Measurements from ENCODE around the gene CCDC185.

Gene CCDC185

DNA sequence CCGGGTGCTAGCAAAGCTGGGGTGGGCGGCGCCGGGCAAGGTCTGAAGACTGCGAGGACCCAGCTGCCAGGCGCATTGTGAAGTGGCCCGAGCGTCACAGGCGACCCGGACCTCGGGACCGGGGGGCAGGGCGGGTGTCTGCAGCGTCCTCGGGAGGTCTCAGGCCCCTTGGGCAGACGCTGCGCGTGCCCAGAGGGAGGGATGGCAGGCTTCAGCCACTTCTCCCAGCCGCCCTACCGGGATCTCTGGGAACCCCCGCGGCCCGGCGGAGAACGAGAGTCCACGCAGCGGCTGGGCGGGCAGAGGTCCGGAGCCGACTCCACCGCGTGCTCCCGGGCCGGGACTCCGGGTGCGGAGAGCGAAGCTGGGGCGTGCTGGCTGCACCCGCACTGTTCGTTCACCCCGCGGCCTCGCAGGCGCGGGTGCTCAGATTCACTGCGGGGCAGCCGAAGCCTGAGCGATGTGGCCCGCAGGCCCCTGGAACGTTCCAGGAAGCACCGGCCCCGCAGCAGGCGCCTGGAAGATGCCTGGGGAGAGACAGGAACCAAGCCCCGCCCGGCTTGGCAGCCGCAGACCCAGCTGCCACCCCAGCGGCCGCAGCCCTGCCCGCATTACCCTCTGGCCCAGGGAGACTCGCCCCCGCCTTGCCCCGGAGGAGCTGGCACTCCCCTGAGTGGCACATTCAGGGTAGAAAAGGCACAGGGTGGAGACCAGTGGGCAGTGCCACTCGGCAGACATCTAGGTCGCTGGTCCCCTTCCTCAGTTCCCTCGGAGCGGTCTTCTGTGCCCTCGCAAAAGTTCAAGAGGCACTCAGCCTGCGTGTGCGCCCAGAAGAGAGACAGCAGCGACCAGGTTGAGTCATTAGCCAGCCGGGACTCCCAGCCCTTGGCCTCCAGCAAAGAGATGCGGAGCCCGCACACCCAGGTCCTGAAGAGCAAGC lies at the start of gene CCDC185:
Gene CCDC185, plus strand, starts transcription at position 141 of the 940 bp plus-strand sequence. Its CDS starts 61 bp downstream, at position 202.
- DNase-seq = peak; percentile 8

DNA sequence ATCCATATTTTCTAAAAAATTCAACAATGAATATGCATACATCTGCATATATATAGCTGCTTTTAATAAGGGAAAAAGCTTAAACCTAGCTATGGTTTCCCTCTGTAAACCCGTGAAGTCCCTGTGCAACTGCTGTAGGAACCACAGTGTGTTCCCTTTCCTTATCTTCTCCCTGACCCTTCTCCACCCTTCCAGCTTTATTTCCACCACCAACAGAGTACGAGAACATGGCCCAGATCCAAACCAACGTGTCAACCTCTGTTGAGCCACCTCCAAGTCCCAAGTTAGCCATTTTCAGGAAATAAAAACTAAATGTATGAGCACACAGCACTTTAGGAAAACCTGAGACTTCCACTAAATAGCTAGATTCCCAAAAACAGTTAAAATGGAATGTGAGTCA lies 49.5 kb upstream of the CCDC185 start:
- no peak for DNase-seq

DNA sequence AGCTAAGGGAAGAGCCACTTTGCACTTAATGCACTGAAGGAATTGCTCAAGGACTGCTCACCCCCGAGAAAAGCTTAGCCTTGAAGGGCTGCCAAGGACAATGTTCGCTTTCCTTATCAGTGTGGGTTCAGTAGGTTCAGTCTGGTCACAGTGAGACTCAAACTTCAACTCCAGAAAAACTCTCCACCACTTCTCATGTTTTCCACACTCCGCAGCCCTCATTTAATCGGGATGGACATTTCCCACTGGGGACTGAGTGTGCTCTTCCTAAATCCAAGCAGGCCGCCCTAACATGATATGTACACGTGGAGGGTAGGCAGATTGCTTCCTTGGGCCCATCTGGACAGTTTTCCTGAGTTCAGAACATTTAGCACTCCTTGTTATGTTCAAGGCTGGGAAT lies 48.7 kb upstream of the CCDC185 start:
- no peak for DNase-seq

DNA sequence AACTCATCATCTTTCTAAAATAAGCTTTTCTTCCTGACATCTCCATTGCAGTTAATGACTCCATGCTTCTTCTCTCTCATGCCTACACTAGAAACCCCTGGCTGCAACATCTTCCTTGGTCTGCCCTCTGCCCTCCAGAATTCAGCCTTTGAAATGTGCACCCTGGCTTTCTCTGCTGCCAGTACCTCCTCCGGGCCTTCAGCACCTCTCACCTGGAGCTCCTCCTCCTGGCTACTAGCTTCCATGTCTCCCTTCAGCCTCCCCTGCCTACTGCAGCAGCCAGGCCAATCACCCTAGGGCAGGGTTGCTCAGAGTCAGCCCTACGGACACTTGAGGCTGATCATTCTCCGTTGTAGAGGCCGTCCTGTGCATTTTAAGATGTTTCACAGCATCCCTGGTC lies 47.5 kb upstream of the CCDC185 start:
- DNase-seq = no peak

DNA sequence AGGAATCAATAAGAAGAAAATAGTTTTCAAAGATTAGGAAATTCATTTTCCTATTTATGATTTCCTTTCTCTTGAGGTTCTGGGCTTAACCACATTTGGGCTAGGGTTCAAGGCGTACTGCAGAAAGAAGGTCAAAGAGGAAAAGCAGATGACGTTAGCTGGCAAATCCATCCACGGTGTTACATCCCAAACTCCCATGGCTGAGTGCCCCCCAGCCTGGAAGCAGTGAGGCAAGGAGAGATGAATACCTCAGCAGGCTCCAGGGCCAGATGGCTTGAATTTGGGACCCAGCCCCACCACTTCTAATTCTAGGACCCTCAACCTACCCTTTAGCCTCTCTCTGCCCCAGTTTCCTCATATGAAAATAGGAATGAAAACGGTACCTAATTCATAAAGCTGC lies 46.9 kb upstream of the CCDC185 start:
- no peak for DNase-seq

DNA sequence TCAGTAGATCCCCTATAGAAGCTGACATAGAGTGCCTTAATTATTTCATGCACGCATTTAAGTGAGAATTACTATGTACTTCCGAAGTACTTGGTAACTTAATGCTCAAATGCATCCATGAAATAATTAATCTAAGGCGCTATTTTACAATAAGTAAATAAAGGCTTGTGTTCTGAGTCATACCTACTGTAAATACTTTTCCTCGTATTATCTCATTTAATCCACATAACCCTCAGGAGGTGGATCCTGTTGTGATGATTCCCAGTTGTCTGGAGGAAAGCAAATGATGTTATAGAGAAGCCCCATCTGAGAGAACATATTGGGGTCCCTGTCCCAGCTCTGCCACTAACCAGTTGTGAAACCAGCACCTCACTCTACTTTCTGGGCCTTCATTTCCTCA lies 45.6 kb upstream of the CCDC185 start:
- DNase-seq = no peak

DNA sequence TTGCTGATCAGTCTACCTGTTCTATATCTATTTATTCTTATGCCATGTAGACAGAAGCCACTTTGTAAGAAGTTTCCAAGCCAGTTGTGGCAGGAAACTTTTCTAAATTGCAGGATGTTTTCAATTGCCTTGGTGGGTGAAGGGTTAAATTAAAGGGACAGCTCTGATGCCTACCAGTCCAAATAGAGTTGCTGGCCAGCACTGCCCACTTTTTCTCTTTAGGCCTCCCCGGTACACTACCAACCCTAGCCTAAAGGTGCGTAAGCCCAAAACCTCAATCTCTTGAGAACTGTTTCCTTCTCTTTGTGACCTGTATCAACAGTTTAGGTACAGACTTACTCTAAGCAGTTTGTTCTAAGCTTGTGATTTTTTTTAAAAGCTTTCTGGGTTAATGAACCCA lies 44.8 kb upstream of the CCDC185 start:
- DNase-seq = no peak

DNA sequence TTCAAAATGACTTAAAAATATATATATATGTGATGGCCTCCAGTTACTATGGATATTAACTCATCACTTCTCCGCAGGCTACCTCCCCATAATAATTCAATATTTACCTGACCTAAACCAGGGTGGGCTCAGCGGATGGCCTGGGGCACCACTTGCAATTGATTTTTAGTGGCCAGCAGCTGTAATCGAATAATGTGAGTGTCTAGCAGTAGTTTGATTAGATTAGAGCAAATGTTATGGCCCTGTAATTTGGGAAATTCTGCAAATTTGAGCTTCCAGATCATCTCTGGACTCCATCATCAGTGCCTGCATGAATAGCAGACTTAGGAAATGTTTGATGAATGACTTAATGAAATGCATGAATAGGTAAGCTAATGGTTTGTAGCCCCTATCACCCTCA lies 44.0 kb upstream of the CCDC185 start:
- DNase-seq = no peak

DNA sequence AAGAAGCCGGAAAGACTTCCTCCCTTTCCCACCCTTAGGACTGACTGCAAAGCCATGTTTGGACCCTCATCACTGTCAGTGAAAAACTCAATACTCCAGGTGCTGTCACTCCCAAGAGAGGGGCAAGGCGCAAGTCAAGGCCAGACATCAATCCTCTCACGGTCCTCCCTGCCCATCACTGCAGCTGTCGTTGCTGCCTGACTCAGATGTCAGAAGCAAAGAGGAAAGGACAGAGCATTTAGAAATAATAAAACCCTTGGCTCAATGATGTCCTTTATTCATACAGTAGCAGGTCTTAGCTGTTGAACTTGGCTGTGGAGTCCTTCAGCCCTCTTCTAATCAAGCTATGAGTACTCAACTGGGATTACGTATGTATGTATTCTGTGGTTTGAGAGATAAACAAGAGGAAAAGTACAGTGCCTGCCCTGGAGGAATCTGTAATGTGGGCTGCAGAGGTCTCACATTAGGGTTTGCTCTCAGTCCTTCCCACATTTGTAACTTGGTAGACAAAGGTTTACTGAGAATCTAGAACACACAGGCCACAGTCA lies 42.8 kb upstream of the CCDC185 start:
- DNase-seq = no peak

DNA sequence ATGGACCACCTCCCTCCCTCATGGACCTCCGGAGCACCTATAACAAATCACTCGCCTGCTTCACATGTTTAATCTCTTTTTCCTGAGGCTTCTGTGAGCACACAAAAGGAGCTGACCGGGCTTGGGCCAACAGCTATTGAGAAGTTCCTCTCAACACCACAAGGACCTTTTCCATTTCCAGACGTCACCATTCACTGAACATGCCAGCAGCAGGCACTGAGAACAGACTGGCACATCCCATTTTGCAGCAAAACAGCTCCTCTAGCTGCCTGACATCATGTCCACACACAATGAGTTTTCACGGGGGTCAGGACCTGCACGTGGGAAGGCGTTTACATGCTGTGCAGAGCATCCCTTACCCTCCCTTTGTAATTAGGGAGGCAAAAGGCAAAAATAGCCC lies 40.3 kb upstream of the CCDC185 start:
- no peak for DNase-seq

DNA sequence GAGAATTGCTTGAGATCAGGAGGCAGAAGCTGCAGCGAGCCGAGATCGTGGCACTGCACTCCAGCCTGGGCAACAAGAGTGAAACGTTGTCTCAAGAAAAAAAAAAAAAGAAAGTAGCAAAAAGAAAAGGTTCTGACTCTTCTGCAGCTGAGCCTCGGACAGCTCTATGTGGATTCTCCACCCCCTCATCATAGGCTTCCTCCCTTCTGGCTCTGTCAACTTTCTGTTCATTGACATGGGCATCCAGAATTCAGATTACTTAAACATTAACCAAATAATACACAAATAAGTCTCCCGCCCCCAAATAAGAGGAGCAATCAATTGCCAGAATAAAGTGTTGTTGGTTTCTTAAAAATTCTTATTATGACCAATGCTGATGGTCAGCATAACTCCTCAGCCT lies 39.3 kb upstream of the CCDC185 start:
- no peak for DNase-seq

DNA sequence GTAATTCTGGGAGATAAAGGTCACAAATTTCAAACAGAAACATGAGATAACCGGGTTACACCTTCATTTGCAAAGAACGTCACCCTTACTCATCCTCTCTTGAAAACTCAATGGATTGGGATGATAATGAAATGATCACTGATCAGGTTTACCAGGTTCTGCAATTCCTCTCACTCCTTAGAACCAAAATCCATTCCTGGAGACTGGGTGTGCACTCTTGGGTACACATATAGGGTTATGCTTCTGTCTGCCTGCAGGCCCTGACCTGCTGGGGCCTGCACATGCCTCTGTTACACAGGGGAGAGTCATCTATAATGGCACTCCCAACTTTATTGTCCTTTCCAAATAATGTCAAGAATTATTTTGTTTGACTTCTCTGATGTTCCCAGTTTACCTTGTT lies 37.5 kb upstream of the CCDC185 start:
- no peak for DNase-seq

DNA sequence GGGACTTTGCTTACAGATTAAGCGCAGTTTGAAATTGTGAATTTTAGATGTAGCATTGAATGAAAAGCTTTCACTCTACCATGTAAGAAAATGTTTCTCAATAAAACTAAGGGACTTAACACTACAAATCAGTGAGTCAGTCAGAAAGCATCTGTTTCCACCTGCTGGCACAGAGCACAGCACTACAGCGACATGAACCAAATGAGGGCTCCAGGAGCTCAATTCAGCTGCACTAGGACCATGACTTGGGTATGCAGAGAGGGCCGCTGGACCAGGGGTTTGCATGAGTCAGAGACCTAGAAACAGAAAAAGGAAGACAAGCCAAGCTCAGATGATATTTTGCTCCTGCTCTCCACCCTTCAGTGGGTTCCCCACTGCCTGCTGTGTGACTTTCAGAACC lies 34.4 kb upstream of the CCDC185 start:
- DNase-seq = no peak

DNA sequence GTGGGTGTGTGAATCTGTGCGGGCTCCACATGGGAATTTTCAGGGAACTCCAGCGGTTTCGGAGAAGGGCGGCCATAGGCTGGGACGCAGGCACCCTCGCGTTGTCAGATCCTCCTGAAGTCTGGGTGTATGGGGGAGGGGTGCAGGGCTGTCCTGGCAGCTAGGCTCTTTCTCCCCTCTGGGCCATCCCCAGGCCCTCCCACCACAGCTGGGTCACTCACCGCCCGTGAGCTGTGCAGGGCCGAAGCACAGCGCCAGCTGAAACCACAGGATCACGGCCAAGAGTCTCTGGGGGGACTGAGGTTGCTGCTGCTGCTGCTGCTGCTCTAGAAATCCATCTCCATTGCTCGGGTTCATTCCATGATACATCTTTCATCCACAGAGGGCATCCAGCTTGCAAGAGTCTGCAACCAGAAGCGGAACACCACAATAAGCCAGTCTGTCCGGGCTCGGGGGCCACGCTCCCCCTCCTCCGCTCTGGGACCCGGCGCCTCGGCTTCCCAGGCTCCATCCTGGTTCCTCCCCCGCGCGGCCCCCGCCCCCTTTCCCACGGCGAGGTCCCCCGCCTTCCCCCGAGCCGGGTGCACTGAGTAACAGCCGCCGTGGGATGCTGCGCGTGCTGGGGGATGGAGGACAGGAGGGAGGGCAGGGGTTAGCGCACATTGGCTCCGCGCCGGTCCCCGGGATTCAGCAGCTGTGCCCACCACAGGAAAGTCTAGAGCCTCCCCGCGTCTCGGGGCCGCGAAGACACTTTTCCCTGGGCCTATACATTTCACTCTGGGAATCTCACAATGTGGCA lies 30.0 kb upstream of the CCDC185 start:
- peak; percentile 40 for DNase-seq

DNA sequence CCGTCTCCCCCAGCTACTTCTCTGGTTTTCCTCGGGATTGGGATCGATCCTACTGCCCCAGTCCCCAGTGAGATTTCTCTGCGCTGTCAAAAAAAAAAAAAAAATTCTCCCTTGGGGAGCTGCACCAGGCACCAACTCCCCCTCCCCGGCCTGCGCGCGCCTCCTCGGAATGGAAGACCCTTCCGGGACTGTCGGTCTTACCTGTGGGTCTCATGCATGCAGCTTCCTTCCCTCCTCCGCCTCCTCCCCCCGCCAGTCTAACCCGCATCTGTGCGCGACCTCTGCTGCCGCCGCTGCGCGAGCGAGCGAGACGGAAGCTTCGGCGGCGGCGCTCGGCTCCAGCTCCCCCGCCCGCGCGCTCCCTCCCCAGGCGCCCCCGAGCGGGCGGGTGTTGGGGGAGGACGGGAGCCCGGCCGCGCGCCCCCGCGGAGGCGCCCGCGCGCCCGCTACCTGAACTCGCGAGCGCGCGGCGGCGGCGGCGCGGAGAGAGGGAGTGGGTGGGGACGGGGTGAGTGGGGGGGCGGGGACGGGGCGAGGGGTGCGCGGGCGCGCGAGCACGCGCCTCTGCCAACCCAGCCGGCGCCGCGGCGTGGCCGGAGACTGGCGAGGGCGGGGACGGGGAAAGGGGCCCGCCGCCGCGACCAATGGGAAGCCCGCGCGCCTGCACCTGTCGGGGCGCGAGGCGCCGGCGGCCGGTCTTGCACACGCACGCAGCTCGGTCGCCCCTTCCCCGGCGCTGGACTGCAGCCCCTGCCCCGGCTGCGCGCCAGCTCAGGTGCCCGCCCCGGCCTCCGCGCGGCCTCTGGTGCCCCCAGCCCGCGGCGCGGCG lies 29.1 kb upstream of the CCDC185 start, which contains the start of gene SUSD4:
Gene SUSD4, minus strand, starts transcription at position 321 of the 829 bp plus-strand sequence. CDS start 751 bp downstream, outside the sequence.
- DNase-seq = peak; percentile 79

DNA sequence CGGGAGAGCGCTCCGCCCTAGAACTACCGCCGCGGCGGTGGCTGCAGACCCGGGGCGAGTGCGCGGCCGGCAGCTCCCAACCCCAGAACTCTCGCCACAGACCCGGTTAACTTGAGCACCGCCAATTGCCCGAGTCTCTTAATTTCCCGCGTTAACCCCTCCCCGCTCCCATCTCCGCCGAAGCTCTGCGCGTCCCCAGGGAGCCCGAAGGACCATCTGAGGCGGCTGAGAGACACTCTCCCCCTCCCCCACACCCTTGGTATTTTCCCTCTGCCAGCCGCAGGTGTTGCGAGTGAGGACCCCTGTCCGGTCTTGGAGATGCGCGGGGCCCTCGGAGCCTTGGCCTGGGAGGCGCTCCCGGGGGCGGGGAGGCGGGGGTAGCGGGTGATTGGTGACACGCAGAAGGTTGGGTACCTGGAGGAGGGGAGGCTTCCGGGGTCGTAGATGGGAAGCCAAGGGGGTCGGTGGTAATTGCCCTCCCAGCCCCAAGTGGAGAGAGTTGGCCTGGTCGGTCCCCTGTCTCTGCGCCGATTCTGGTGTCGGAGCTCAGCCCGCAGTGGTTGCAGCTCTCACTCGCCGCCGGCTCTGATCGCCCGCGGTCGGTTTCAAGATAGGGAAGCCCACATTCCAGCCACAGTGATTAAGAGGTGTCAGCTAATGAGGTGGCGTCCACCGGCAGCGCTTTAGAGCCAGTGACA lies 28.4 kb upstream of the CCDC185 start:
- DNase-seq = peak; percentile 45

DNA sequence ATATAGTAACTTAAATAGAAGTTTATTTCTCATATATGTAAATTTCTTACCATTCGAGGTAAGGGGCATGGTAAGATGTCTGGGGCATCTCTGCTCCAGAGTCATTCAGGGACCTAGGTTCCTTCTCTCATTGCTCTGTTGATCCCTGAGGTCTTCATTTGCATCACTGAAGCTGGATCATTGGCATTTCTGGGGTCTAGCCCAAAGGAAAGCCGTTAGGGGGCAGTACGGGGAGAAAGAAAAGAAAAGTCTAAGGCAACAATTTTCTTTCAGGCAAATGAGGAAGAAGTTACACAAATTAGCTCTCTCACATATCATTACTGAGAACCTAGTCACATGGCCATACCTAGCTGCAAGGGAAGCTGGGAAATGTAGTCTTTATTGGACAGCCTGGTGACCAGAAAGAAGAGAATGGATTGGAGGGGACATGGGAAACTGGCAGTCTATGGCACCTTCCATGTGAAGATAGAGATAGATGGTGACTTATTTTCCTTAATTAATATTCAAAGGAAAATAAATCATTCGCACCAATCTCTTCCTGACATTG lies 19.1 kb upstream of the CCDC185 start:
- no peak for DNase-seq

DNA sequence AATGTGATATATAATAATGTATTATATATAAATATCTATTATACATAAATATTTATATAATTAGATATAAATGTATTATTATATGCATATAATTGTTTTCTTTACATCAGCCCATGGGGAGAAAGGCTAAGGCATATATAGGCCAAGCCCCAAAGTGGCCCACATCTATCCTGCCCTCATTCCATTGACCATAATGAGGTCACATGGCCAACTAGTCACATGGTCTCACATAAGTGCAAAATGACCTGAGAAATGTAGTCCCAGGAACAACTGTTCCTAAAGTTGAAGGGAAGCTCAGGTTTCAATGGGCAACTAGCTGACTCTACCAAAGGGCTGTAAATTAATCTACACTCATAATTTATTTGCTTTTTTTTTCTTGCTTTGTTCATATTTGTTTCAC lies 14.5 kb upstream of the CCDC185 start:
- DNase-seq = no peak

DNA sequence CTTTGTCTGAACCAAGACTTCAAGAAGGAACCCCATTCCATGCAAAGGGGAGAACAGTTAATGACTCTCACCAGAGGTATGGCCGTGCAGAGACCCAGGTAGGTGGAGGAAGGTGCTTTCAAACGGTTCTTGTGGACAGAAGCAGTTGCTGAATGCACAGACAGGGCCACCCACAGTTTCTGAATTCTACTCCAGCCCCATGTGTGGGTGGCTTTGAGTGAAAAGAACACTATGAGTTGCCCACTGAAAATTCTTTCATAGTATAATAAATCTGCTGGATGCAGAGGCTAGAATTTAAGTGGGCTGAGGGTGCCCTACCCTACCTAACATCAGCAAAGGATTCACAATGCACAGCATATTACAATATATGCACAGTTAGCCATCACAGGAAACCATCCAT lies 7.2 kb upstream of the CCDC185 start:
- DNase-seq = no peak

DNA sequence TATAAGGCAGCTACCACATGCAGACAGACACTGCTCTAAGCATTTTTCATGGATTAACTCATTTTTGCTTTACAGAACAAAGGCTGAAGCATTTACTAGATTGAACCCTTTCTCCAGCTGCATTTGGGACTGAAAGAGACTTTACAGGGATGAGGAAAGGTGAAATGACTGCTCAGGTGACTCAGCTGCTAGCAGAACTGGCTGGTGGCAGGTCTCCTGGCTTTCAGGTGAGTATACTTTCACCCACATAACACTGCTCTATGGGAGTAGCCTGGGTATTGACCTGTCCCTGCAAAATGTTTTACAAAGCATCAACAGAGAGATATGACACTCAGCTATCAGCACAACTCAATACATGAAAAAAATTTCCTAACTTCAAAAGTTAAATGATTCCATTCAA lies 2.6 kb upstream of the CCDC185 start:
- no peak for DNase-seq

DNA sequence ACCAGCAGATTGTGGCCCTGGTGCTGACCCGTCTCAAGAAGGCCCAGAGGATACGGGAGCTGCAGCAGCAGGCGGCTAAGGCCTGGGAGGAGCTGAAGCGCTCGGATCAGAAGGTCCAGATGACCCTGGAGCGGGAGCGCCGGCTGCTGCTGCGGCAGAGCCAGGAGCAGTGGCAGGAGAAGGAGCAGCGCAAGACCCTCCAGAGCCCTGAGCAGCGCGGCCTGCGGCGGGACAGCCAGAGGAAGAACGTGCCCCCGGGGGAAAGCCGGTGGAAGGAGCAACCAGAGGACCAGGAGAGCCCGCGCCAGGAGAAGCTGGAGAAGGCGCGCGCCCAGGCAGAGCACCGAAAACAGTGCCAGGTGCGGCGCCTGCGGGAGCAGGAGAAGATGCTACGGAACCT lies 1.0 kb downstream of the CCDC185 start:
- DNase-seq = no peak

DNA sequence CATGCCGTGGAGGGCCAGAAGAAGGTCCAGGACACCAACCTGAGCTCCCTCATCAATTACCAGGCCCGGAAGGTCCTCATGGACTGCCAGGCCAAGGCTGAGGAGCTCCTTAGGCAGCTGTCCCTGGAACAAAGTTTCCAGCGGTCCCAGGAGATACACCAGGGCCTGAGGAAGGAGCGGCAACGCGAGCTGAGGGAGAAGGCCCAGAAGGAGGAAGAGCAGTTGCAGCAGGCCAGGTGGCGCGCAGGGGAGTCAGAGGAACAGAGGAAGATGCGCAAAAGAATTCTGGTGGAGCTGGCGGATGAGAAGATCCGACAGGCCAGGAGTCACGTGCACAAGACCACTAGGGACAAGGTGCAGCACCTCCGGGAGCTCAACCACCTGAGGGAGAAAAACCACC lies 1.5 kb downstream of the CCDC185 start:
- DNase-seq = no peak

All from COR-L47 (cell line).